Measurements from ENCODE around the gene PAQR9. TPM values are rescaled to one million over a fixed set of nuclear protein-coding genes. Genes with fewer than 3 reads are reported as not detected.

The PAQR9 gene
- total RNA-seq, 1 experiment from 2014 or later: not detected

DNA sequence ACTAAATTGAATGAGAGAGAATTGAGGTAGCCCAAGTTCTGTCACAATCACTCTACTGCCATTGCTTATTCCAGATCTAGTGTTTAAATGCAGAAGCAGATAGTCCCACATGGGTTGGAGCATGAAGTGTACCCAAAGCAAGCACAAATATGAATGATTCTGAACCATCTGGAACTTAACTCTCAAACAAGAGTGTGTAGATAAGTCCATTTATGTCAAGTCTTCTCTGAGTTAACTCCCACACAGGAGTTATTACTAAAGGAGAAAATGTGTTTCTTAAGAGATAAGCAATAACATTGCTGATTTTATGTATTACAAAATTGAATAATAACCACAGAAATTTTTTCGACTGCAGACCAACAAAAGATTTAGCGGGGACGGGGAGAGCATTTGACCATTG is 33.6 kb downstream of the PAQR9 start:
- intact Hi-C loops (cut with micrococcal nuclease): loop anchor here (1.0 to 2.0 kb wide), 3 partner anchors 57 to 344 kb away; no protein-coding TSS in a partner anchor
- DNase-seq (ENCODE audit: unreplicated experiment): no peak
- TF ChIP-seq, protein P1, sequence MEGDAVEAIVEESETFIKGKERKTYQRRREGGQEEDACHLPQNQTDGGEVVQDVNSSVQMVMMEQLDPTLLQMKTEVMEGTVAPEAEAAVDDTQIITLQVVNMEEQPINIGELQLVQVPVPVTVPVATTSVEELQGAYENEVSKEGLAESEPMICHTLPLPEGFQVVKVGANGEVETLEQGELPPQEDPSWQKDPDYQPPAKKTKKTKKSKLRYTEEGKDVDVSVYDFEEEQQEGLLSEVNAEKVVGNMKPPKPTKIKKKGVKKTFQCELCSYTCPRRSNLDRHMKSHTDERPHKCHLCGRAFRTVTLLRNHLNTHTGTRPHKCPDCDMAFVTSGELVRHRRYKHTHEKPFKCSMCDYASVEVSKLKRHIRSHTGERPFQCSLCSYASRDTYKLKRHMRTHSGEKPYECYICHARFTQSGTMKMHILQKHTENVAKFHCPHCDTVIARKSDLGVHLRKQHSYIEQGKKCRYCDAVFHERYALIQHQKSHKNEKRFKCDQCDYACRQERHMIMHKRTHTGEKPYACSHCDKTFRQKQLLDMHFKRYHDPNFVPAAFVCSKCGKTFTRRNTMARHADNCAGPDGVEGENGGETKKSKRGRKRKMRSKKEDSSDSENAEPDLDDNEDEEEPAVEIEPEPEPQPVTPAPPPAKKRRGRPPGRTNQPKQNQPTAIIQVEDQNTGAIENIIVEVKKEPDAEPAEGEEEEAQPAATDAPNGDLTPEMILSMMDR (IDR thresholded peaks at IDR 0.05; ENCODE audit: unreplicated experiment): no peak
- H3K27ac Mint-ChIP-seq (ENCODE audit: low read depth, unreplicated experiment): no peak overlapping the region
- no TSS peak for BruUV-seq (replicated peaks)
- H3K4me3 Mint-ChIP-seq (ENCODE audit: unreplicated experiment): no peak overlapping the region
- H3K27me3 Mint-ChIP-seq (ENCODE audit: insufficient read depth, unreplicated experiment): no peaks in the 10 kb centered on the region
- H3K4me1 Mint-ChIP-seq (ENCODE audit: insufficient read depth, unreplicated experiment): peaks cover 11% of the 10 kb centered on the region
- ChIA-PET CTCF (interaction anchor here (0.5 to 4.0 kb wide), 7 partner anchors 11 to 348 kb away, joined by 3 to 38 read pairs (median 4); no protein-coding TSS in a partner anchor), POLR2A (no interaction called here)
- no peaks in the 10 kb centered on the region for H3K36me3 Mint-ChIP-seq (ENCODE audit: insufficient read depth, unreplicated experiment)
- peaks cover 2% of the 10 kb centered on the region for H3K9me3 Mint-ChIP-seq (ENCODE audit: unreplicated experiment)

DNA sequence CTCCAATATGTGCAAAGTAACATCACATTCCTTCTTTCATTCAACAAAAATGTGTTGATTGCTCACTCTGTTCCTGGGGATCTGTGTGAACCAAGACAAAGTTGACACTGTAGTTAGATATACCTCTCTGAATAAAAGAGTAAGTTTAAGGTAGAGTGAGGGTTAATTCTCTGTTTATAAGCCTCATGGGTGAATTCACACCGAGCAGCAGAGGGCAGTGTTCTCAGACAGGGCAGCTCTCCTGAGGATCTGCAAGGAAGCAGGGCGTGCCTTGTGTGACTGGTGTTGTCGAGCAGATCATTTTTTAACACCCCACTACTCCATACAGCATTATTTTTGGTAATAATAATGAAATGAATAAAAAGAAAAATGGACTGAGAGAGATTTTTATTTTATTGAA is 34.4 kb downstream of the PAQR9 start:
- intact Hi-C loops (cut with micrococcal nuclease): loop anchor here (1.0 to 2.0 kb wide), 2 partner anchors 58 to 343 kb away; no protein-coding TSS in a partner anchor
- H3K27me3 Mint-ChIP-seq (ENCODE audit: insufficient read depth, unreplicated experiment): no peaks in the 10 kb centered on the region
- H3K4me1 Mint-ChIP-seq (ENCODE audit: insufficient read depth, unreplicated experiment): peaks cover 15% of the 10 kb centered on the region
- TF ChIP-seq, protein P1 (IDR thresholded peaks at IDR 0.05; ENCODE audit: unreplicated experiment): peak; percentile 53
- CTCF ChIA-PET: interaction anchor here (0.5 to 1.0 kb wide), 4 partner anchors 9 to 26 kb away, joined by 3 to 5 read pairs (median 4); no protein-coding TSS in a partner anchor
- POLR2A ChIA-PET: no interaction called here
- H3K36me3 Mint-ChIP-seq (ENCODE audit: insufficient read depth, unreplicated experiment): no peaks in the 10 kb centered on the region
- DNase-seq (ENCODE audit: unreplicated experiment): peak; percentile 70
- H3K27ac Mint-ChIP-seq (ENCODE audit: low read depth, unreplicated experiment): no peak overlapping the region
- no TSS peak for BruUV-seq (replicated peaks)
- H3K4me3 Mint-ChIP-seq (ENCODE audit: unreplicated experiment): no peak overlapping the region
- H3K9me3 Mint-ChIP-seq (ENCODE audit: unreplicated experiment): peaks cover 9% of the 10 kb centered on the region

DNA sequence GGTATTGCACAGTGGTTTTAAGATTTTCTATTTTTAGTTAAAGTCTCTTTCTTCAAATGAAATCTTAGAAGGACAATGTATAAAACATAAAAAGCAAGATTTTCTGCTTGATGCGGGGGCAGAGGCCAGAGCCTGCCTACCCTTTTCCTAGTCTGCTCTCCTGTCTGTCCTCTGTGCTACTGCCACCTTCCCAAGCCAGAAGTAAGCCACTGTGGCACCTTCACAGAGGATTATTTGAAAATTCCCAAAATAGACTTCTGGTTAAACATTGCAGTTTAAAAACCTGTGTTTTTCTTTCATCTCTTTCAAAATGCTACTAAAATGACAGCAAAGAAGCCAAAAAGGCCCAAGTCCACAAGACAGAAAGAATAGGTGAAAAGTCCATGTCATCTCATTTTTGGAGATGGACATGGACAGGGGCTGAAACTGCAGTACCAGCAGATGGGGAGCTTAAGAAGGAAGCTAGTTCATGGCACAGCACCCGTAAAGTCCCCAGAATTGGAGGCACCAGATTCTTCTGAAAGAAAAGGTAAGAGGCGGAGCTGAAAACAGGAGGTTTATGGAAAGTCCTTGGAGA is 37.0 kb downstream of the PAQR9 start:
- BruUV-seq (replicated peaks): no TSS peak
- H3K36me3 Mint-ChIP-seq (ENCODE audit: insufficient read depth, unreplicated experiment): no peaks in the 10 kb centered on the region
- DNase-seq (ENCODE audit: unreplicated experiment): no peak
- TF ChIP-seq, protein P1 (IDR thresholded peaks at IDR 0.05; ENCODE audit: unreplicated experiment): no peak
- no peak overlapping the region for H3K27ac Mint-ChIP-seq (ENCODE audit: low read depth, unreplicated experiment)
- ChIA-PET POLR2A (interaction anchor here (0.5 to 1.1 kb wide), 3 partner anchors 16 to 60 kb away, joined by 3 to 4 read pairs (median 3); no protein-coding TSS in a partner anchor), CTCF (interaction anchor here (0.7 to 0.9 kb wide), 5 partner anchors 9 to 98 kb away, joined by 3 read pairs; partner anchors contain the start of gene U2SURP)
- no peaks in the 10 kb centered on the region for H3K27me3 Mint-ChIP-seq (ENCODE audit: insufficient read depth, unreplicated experiment)
- peaks cover 9% of the 10 kb centered on the region for H3K9me3 Mint-ChIP-seq (ENCODE audit: unreplicated experiment)
- peaks cover 15% of the 10 kb centered on the region for H3K4me1 Mint-ChIP-seq (ENCODE audit: insufficient read depth, unreplicated experiment)
- H3K4me3 Mint-ChIP-seq (ENCODE audit: unreplicated experiment): no peak overlapping the region
- intact Hi-C loops (cut with micrococcal nuclease): no loop called here

DNA sequence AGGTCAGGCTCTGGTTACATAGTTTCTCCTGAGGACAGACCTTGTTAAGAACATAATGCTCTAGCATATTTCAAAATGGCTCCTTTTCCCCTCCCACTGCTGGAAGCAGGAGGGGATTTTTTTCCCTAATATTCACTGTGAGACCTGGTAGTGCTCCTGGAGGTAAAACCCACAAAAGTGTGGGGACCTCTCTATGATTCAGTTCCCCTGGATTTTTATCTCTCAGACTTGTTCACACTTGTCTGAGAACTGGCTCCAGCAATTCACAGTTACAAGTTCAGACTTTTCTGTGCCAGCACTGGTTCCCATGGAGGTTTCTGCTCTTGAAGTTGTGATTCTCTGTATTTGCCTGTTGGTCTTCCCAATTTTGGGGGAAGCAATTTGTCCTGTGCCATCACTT is 38.3 kb downstream of the PAQR9 start:
- ChIA-PET CTCF (interaction anchor here (0.7 kb wide), 1 partner anchor 949 kb away, joined by 4 read pairs; no protein-coding TSS in a partner anchor), POLR2A (interaction anchor here (0.7 to 1.1 kb wide), 2 partner anchors 29 to 773 kb away, joined by 3 to 4 read pairs; no protein-coding TSS in a partner anchor)
- BruUV-seq (replicated peaks): no TSS peak
- H3K27ac Mint-ChIP-seq (ENCODE audit: low read depth, unreplicated experiment): peak overlapping the region; percentile 87
- peaks cover 15% of the 10 kb centered on the region for H3K4me1 Mint-ChIP-seq (ENCODE audit: insufficient read depth, unreplicated experiment)
- TF ChIP-seq, protein P1 (IDR thresholded peaks at IDR 0.05; ENCODE audit: unreplicated experiment): no peak
- no peaks in the 10 kb centered on the region for H3K36me3 Mint-ChIP-seq (ENCODE audit: insufficient read depth, unreplicated experiment)
- peaks cover 9% of the 10 kb centered on the region for H3K9me3 Mint-ChIP-seq (ENCODE audit: unreplicated experiment)
- intact Hi-C loops (cut with micrococcal nuclease): no loop called here
- DNase-seq (ENCODE audit: unreplicated experiment): peak; percentile 68
- H3K4me3 Mint-ChIP-seq (ENCODE audit: unreplicated experiment): no peak overlapping the region
- no peaks in the 10 kb centered on the region for H3K27me3 Mint-ChIP-seq (ENCODE audit: insufficient read depth, unreplicated experiment)
